ENCODE data around the gene TEP1. TPM values are rescaled to one million over a fixed set of nuclear protein-coding genes. Genes with fewer than 3 reads are reported as not detected.

Gene TEP1
- total RNA-seq, 1 experiment from 2014 or later, result 17.1 TPM

DNA sequence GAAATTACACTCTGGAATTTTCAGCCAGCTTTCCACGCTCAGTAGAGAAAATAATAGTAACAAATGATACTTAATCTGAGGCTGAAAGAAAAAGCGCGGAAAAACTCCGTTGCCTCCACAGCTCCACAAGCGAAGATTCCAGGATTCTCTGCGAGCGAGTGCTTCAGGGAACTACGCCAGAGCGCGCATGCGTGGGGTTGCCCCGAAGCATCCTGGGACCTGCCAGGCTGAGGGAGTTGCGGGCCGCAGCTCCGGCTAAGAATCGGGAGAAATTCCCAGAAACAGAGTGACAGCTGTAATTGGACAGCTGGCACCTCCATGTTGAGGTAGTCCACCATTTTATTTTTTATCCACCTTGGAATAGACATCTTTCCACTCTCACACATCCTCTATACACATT is 95.6 kb downstream of the TEP1 start:
- TF ChIP-seq POLR2AphosphoS5 (IDR thresholded peaks at IDR 0.05; ENCODE audit: low read depth, low read length) (no peak), SIN3A (IDR thresholded peaks at IDR 0.05; ENCODE audit: borderline replicate concordance, insufficient read depth, low read depth, low read length) (no peak), TCF7L2 (IDR thresholded peaks at IDR 0.05; ENCODE audit: low read depth, low read length) (no peak)
- TF ChIP-seq, protein P1, sequence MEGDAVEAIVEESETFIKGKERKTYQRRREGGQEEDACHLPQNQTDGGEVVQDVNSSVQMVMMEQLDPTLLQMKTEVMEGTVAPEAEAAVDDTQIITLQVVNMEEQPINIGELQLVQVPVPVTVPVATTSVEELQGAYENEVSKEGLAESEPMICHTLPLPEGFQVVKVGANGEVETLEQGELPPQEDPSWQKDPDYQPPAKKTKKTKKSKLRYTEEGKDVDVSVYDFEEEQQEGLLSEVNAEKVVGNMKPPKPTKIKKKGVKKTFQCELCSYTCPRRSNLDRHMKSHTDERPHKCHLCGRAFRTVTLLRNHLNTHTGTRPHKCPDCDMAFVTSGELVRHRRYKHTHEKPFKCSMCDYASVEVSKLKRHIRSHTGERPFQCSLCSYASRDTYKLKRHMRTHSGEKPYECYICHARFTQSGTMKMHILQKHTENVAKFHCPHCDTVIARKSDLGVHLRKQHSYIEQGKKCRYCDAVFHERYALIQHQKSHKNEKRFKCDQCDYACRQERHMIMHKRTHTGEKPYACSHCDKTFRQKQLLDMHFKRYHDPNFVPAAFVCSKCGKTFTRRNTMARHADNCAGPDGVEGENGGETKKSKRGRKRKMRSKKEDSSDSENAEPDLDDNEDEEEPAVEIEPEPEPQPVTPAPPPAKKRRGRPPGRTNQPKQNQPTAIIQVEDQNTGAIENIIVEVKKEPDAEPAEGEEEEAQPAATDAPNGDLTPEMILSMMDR (IDR thresholded peaks at IDR 0.05), result no peak
- TF ChIP-seq, protein P2, sequence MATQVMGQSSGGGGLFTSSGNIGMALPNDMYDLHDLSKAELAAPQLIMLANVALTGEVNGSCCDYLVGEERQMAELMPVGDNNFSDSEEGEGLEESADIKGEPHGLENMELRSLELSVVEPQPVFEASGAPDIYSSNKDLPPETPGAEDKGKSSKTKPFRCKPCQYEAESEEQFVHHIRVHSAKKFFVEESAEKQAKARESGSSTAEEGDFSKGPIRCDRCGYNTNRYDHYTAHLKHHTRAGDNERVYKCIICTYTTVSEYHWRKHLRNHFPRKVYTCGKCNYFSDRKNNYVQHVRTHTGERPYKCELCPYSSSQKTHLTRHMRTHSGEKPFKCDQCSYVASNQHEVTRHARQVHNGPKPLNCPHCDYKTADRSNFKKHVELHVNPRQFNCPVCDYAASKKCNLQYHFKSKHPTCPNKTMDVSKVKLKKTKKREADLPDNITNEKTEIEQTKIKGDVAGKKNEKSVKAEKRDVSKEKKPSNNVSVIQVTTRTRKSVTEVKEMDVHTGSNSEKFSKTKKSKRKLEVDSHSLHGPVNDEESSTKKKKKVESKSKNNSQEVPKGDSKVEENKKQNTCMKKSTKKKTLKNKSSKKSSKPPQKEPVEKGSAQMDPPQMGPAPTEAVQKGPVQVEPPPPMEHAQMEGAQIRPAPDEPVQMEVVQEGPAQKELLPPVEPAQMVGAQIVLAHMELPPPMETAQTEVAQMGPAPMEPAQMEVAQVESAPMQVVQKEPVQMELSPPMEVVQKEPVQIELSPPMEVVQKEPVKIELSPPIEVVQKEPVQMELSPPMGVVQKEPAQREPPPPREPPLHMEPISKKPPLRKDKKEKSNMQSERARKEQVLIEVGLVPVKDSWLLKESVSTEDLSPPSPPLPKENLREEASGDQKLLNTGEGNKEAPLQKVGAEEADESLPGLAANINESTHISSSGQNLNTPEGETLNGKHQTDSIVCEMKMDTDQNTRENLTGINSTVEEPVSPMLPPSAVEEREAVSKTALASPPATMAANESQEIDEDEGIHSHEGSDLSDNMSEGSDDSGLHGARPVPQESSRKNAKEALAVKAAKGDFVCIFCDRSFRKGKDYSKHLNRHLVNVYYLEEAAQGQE (IDR thresholded peaks at IDR 0.05; ENCODE audit: insufficient read depth in 1 of 2, low read depth in 2 of 2, low read length in 1 of 2), result no peak
- ChIA-PET CTCF (no interaction called here), POLR2A (no interaction called here)
- Histone ChIP-seq H3K4me3 (ENCODE audit: low read depth in 2 of 2, low read length in 2 of 2) (no peak overlapping the region), H3K27me3 (ENCODE audit: control insufficient read depth, insufficient read depth, low read length) (no peaks in the 10 kb centered on the region), H3K4me1 (ENCODE audit: control insufficient read depth, insufficient read depth, low read length) (no peaks in the 10 kb centered on the region), H3K27ac (ENCODE audit: low read length) (no peak overlapping the region), H3K9me3 (ENCODE audit: control insufficient read depth, insufficient read depth, low read depth, low read length) (no peaks in the 10 kb centered on the region), H3K36me3 (ENCODE audit: control insufficient read depth, insufficient read depth, low read length) (peaks cover 19% of the 10 kb centered on the region)
- no TSS peak for BruUV-seq (replicated peaks)
- no peak for DNase-seq (ENCODE audit: low read depth, low spot score)
- intact Hi-C loops (cut with micrococcal nuclease; ENCODE audit: unreplicated experiment), result no loop called here
- in situ Hi-C loops (cut with HindIII; ENCODE audit: low pct_unique_long_range_greater_than_20kb, low sequenced_read_pairs), result no loop called here
- ATAC-seq, result no peak

Other genes with a start within 250 kb of the TEP1 start
- not detected for gene OR11G2, start 222.6 kb downstream of the TEP1 start, total RNA-seq (2021; ENCODE audit: unreplicated experiment)
- gene OR11H6, start 189.8 kb downstream of the TEP1 start, total RNA-seq (2021; ENCODE audit: unreplicated experiment), result not detected
- gene OR11H7, start 184.5 kb downstream of the TEP1 start, total RNA-seq (2021; ENCODE audit: unreplicated experiment), result not detected
- not detected for gene OR11H4, start 174.2 kb downstream of the TEP1 start, total RNA-seq (2021; ENCODE audit: unreplicated experiment)
- 10.0 TPM for gene TTC5, start 107.5 kb downstream of the TEP1 start, total RNA-seq (2021; ENCODE audit: unreplicated experiment)
- gene CCNB1IP1, start 80.2 kb downstream of the TEP1 start, total RNA-seq (2021; ENCODE audit: unreplicated experiment), result 20.3 TPM
- 26.6 TPM for gene PARP2, start 69.9 kb downstream of the TEP1 start, total RNA-seq (2021; ENCODE audit: unreplicated experiment)
- not detected for gene KLHL33, start 22.7 kb upstream of the TEP1 start, total RNA-seq (2021; ENCODE audit: unreplicated experiment)
- 26.6 TPM for gene OSGEP, start 41.3 kb upstream of the TEP1 start, total RNA-seq (2021; ENCODE audit: unreplicated experiment)
- gene APEX1, start 41.7 kb upstream of the TEP1 start, total RNA-seq (2021; ENCODE audit: unreplicated experiment), result 163 TPM
- 34.8 TPM for gene PIP4P1, start 47.9 kb upstream of the TEP1 start, total RNA-seq (2021; ENCODE audit: unreplicated experiment)
- 35.1 TPM for gene PNP, start 55.9 kb upstream of the TEP1 start, total RNA-seq (2021; ENCODE audit: unreplicated experiment)
- gene RNASE10, start 92.0 kb upstream of the TEP1 start, total RNA-seq (2021; ENCODE audit: unreplicated experiment), result 0.64 TPM
- gene RNASE9, start 147.5 kb upstream of the TEP1 start, total RNA-seq (2021; ENCODE audit: unreplicated experiment), result not detected
- gene RNASE11, start 174.5 kb upstream of the TEP1 start, total RNA-seq (2021; ENCODE audit: unreplicated experiment), result not detected
- gene RNASE12, start 177.9 kb upstream of the TEP1 start, total RNA-seq (2021; ENCODE audit: unreplicated experiment), result not detected
- gene OR6S1, start 228.2 kb upstream of the TEP1 start, total RNA-seq (2021; ENCODE audit: unreplicated experiment), result not detected